ENCODE measurements around the gene GCN1.

The GCN1 gene

GRCh38 chr12:120090626-120091295 lies 103.8 kb downstream of the GCN1 start:
- no peak for DNase-seq (ENCODE audit: extremely low read depth, low read depth)
- TF ChIP-seq, protein P1, sequence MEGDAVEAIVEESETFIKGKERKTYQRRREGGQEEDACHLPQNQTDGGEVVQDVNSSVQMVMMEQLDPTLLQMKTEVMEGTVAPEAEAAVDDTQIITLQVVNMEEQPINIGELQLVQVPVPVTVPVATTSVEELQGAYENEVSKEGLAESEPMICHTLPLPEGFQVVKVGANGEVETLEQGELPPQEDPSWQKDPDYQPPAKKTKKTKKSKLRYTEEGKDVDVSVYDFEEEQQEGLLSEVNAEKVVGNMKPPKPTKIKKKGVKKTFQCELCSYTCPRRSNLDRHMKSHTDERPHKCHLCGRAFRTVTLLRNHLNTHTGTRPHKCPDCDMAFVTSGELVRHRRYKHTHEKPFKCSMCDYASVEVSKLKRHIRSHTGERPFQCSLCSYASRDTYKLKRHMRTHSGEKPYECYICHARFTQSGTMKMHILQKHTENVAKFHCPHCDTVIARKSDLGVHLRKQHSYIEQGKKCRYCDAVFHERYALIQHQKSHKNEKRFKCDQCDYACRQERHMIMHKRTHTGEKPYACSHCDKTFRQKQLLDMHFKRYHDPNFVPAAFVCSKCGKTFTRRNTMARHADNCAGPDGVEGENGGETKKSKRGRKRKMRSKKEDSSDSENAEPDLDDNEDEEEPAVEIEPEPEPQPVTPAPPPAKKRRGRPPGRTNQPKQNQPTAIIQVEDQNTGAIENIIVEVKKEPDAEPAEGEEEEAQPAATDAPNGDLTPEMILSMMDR (IDR thresholded peaks at IDR 0.05; ENCODE audit: low read depth, low read length, missing control alignments), result no peak
- no peak overlapping the region for H3K4me3 ChIP-seq (replicated peaks; ENCODE audit: low read depth, low read length)

GRCh38 chr12:120090206-120090605 lies 104.3 kb downstream of the GCN1 start:
- DNase-seq (ENCODE audit: extremely low read depth, low read depth), result no peak
- TF ChIP-seq, protein P1 (IDR thresholded peaks at IDR 0.05; ENCODE audit: low read depth, low read length, missing control alignments), result no peak
- H3K4me3 ChIP-seq (replicated peaks; ENCODE audit: low read depth, low read length), result no peak overlapping the region

DNA sequence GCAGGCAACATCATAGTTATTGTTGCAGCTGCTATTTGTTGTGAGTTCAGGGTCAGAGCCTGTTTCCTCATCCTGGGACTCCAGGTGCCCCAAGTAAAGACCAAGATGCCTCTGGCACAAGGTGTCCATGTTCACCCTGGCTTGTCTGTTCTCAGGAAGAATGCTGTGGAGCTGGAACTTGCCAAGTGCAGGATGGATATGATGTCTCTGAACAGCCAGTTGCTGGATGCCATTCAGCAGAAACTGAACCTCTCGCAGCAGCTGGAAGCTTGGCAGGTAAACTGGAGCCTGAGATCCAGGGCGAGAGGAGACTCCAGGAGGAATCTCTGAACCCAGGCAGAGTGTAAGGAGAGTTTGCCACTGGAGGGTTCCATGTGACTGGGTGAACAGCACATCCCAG lies 104.7 kb downstream of the GCN1 start:
- no peak for DNase-seq (ENCODE audit: extremely low read depth, low read depth)
- H3K4me3 ChIP-seq (replicated peaks; ENCODE audit: low read depth, low read length), result no peak overlapping the region
- TF ChIP-seq, protein P1 (IDR thresholded peaks at IDR 0.05; ENCODE audit: low read depth, low read length, missing control alignments), result no peak

GRCh38 chr12:120089105-120089504 lies 105.4 kb downstream of the GCN1 start:
- no peak for DNase-seq (ENCODE audit: extremely low read depth, low read depth)
- TF ChIP-seq, protein P1 (IDR thresholded peaks at IDR 0.05; ENCODE audit: low read depth, low read length, missing control alignments), result no peak
- no peak overlapping the region for H3K4me3 ChIP-seq (replicated peaks; ENCODE audit: low read depth, low read length)

DNA sequence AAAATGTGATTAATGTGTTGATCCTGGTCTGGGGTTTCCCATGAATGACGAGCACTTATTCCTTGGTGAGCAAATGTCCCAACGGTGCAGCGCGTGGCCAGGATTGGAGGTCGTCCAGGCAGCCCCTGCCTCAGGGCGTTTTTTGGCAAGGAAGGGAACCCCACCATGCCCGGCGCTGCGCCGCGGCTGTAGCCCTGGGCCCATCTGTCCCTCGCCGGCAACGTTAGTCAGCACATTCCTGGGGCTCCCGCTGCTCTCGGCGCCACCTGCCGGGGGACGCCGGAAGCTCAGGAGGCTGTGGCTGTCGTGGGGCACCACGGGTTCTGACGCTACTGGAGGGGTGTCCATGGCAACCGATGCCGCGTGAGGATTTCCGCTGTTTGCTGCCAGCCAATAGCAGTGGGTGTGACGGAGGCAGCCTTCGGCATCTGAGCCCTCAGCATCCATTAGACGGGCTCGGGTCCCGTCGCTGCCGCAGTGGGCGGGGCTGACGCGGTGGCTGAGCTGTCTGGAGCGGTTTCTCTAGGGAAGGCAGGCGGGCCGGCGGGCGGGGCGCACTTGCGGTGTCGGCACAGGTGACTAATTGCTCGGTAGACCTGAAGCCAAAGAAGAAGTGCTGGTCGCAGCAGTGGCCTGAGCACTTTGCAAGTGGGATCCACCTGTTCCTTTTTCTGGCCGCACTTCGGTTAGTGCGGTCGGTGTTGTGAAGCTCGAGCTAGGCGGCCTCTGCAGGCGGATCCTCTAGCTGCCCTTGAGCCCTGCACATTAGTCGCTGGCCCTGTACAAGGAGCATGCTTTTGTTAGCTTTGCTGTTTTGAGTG lies 107.5 kb downstream of the GCN1 start:
- TF ChIP-seq, protein P1 (IDR thresholded peaks at IDR 0.05; ENCODE audit: low read depth, low read length, missing control alignments), result peak; percentile 96
- peak overlapping the region; percentile 40 for H3K4me3 ChIP-seq (replicated peaks; ENCODE audit: low read depth, low read length)
- DNase-seq (ENCODE audit: extremely low read depth, low read depth), result peak; percentile 98

DNA sequence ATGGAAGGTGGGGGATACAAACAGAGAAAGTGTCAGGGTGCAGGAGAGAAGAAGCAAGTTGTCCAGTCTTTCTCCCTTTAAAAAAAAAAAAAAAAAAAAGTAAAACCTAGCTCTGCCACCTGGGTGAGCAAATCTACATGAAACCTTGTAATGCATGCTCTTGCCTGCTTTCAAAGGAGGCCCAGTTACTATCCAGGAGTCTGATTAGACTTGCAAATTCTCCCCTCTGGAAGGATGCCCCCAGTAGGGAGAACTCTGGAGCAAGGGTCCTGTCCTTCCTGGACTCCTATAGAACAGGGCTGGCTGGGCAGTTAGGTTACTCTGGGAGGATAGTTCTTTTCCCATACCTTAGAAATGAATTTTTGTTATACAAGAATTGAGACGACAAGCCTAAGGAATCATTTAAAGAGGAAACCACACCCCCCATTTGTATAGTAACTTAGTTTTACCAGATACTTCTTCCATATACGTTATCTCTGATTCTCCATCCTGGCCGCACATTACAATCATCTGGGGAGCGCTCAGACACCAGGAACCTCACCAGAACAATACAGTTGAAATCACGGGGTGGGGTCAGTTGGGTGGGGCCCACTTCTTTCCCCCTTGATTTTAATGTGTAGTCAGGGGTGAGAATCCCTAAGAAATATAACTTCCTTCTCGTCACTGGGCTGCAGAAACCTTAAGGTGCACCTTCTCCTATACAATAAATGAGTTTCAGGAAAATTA lies 108.4 kb downstream of the GCN1 start:
- H3K4me3 ChIP-seq (replicated peaks; ENCODE audit: low read depth, low read length), result no peak overlapping the region
- TF ChIP-seq, protein P1 (IDR thresholded peaks at IDR 0.05; ENCODE audit: low read depth, low read length, missing control alignments), result no peak
- no peak for DNase-seq (ENCODE audit: extremely low read depth, low read depth)

Measured in HFF-Myc (cell line).